ENCODE results near the gene RGS7. TPM values are rescaled to one million over a fixed set of nuclear protein-coding genes. Genes with fewer than 3 reads are reported as not detected.

RGS7 gene
- total RNA-seq, 1 donor from 2014 or later = 0.18 TPM

GRCh38 chr1:241343956-241344355 lies 13.0 kb downstream of the RGS7 start:
- no peak for DNase-seq (ENCODE audit: low read depth)
- Histone ChIP-seq H3K36me3 (ENCODE audit: insufficient read depth, low read length) (no peaks in the 10 kb centered on the region), H3K27me3 (ENCODE audit: insufficient read depth, low read length) (no peaks in the 10 kb centered on the region), H3K4me3 (ENCODE audit: insufficient read depth, low read depth, low read length) (no peak overlapping the region), H3K79me2 (ENCODE audit: insufficient read depth, low read length) (no peaks in the 10 kb centered on the region), H2AFZ (ENCODE audit: low read depth, low read length) (no peak overlapping the region), H3K27ac (ENCODE audit: low read depth, low read length) (no peak overlapping the region), H3K9me3 (ENCODE audit: insufficient read depth, low read depth, low read length) (no peaks in the 10 kb centered on the region), H3K4me2 (ENCODE audit: low read length) (no peak overlapping the region), H4K20me1 (ENCODE audit: insufficient read depth, low read length) (no peaks in the 10 kb centered on the region), H3K9ac (ENCODE audit: low read length) (no peak overlapping the region), H3K4me1 (ENCODE audit: insufficient read depth, low read length) (no peaks in the 10 kb centered on the region)
- no peak for FAIRE-seq
- Mint-ChIP-seq H3K4me1 (ENCODE audit: low read depth, unreplicated experiment) (no peaks in the 10 kb centered on the region), H3K27ac (ENCODE audit: unreplicated experiment) (no peak overlapping the region), H3K27me3 (ENCODE audit: low read depth, unreplicated experiment) (no peaks in the 10 kb centered on the region), H3K36me3 (ENCODE audit: low read depth, unreplicated experiment) (no peaks in the 10 kb centered on the region), H3K4me3 (ENCODE audit: unreplicated experiment) (no peak overlapping the region), H3K9me3 (ENCODE audit: unreplicated experiment) (no peaks in the 10 kb centered on the region)
- TF ChIP-seq EZH2 (IDR thresholded peaks at IDR 0.05; ENCODE audit: insufficient read depth, low read length) = no peak
- no peak for TF ChIP-seq CTCF (IDR thresholded peaks at IDR 0.05; ENCODE audit: insufficient read depth, low read depth, low read length)

DNA sequence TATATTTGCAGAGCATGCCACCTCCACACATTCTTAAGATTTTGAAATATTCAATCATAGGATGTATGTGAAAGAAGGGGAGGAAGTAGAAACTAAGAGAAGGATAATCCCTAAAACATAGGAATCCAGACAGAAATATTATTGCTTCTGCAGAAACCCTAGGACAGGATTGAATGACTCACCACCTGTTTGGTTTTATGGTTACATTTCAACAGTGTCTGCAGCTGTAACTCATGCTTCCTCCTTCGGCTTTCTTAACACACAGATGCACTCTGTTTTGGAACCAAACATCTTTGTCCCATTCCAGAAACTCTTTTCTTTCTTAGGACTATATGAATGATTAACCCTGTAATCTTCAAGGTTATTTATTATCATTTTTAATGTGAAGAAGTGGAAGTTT lies 20.7 kb downstream of the RGS7 start:
- Histone ChIP-seq H3K27me3 (ENCODE audit: insufficient read depth, low read length) (no peaks in the 10 kb centered on the region), H3K36me3 (ENCODE audit: insufficient read depth, low read length) (no peaks in the 10 kb centered on the region), H3K9ac (ENCODE audit: low read length) (no peak overlapping the region), H3K79me2 (ENCODE audit: insufficient read depth, low read length) (no peaks in the 10 kb centered on the region), H2AFZ (ENCODE audit: low read depth, low read length) (no peak overlapping the region), H4K20me1 (ENCODE audit: insufficient read depth, low read length) (no peaks in the 10 kb centered on the region), H3K4me3 (ENCODE audit: insufficient read depth, low read depth, low read length) (no peak overlapping the region), H3K4me2 (ENCODE audit: low read length) (no peak overlapping the region), H3K9me3 (ENCODE audit: insufficient read depth, low read depth, low read length) (no peaks in the 10 kb centered on the region), H3K27ac (ENCODE audit: low read depth, low read length) (no peak overlapping the region), H3K4me1 (ENCODE audit: insufficient read depth, low read length) (no peaks in the 10 kb centered on the region)
- DNase-seq (ENCODE audit: low read depth) = no peak
- peaks cover 7% of the 10 kb centered on the region for H3K27me3 Mint-ChIP-seq (ENCODE audit: low read depth, unreplicated experiment)
- H3K9me3 Mint-ChIP-seq (ENCODE audit: unreplicated experiment) = no peaks in the 10 kb centered on the region
- no peak for FAIRE-seq
- no peak overlapping the region for H3K27ac Mint-ChIP-seq (ENCODE audit: unreplicated experiment)
- TF ChIP-seq CTCF (IDR thresholded peaks at IDR 0.05; ENCODE audit: insufficient read depth, low read depth, low read length) (no peak), EZH2 (IDR thresholded peaks at IDR 0.05; ENCODE audit: insufficient read depth, low read length) (no peak)
- H3K4me3 Mint-ChIP-seq (ENCODE audit: unreplicated experiment) = no peak overlapping the region
- H3K36me3 Mint-ChIP-seq (ENCODE audit: low read depth, unreplicated experiment) = no peaks in the 10 kb centered on the region
- peaks cover 7% of the 10 kb centered on the region for H3K4me1 Mint-ChIP-seq (ENCODE audit: low read depth, unreplicated experiment)

DNA sequence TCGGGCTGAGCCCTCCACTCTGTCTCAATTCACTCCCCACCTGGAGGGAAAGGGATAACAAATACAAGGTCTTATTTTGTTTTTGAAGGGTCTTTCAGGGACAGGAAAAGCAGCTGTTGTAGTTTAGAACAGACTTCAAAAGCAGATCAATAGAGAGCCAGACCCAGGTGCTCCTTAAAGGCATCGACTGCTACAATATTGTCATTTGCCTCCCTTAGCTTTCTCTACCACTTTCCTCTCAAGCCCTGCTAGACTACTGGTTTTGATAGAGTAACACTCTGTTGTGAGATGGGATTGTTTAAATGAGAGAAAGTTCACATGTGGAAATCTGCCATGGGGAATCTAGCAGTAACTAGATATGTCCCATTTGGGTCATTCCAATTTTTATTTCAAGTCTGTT lies 24.0 kb downstream of the RGS7 start:
- Histone ChIP-seq H3K9ac (ENCODE audit: low read length) (no peak overlapping the region), H2AFZ (ENCODE audit: low read depth, low read length) (no peak overlapping the region), H3K4me1 (ENCODE audit: insufficient read depth, low read length) (no peaks in the 10 kb centered on the region), H3K27me3 (ENCODE audit: insufficient read depth, low read length) (no peaks in the 10 kb centered on the region), H3K9me3 (ENCODE audit: insufficient read depth, low read depth, low read length) (no peaks in the 10 kb centered on the region), H3K27ac (ENCODE audit: low read depth, low read length) (no peak overlapping the region), H3K4me2 (ENCODE audit: low read length) (no peak overlapping the region), H3K4me3 (ENCODE audit: insufficient read depth, low read depth, low read length) (no peak overlapping the region), H3K79me2 (ENCODE audit: insufficient read depth, low read length) (no peaks in the 10 kb centered on the region), H3K36me3 (ENCODE audit: insufficient read depth, low read length) (no peaks in the 10 kb centered on the region), H4K20me1 (ENCODE audit: insufficient read depth, low read length) (no peaks in the 10 kb centered on the region)
- H3K36me3 Mint-ChIP-seq (ENCODE audit: low read depth, unreplicated experiment) = no peaks in the 10 kb centered on the region
- H3K27me3 Mint-ChIP-seq (ENCODE audit: low read depth, unreplicated experiment) = peaks cover 7% of the 10 kb centered on the region
- H3K27ac Mint-ChIP-seq (ENCODE audit: unreplicated experiment) = no peak overlapping the region
- H3K4me1 Mint-ChIP-seq (ENCODE audit: low read depth, unreplicated experiment) = peaks cover 7% of the 10 kb centered on the region
- no peak for FAIRE-seq
- no peaks in the 10 kb centered on the region for H3K9me3 Mint-ChIP-seq (ENCODE audit: unreplicated experiment)
- H3K4me3 Mint-ChIP-seq (ENCODE audit: unreplicated experiment) = no peak overlapping the region
- no peak for DNase-seq (ENCODE audit: low read depth)
- TF ChIP-seq EZH2 (IDR thresholded peaks at IDR 0.05; ENCODE audit: insufficient read depth, low read length) = no peak
- TF ChIP-seq CTCF (IDR thresholded peaks at IDR 0.05; ENCODE audit: insufficient read depth, low read depth, low read length) = no peak

Data from astrocyte (in vitro differentiated cells and primary cell).